ENCODE results near the gene C6orf62. TPM values are rescaled to one million over a fixed set of nuclear protein-coding genes. Genes with fewer than 3 reads are reported as not detected.

C6orf62 gene
- total RNA-seq, 1 donor: 168 TPM

DNA sequence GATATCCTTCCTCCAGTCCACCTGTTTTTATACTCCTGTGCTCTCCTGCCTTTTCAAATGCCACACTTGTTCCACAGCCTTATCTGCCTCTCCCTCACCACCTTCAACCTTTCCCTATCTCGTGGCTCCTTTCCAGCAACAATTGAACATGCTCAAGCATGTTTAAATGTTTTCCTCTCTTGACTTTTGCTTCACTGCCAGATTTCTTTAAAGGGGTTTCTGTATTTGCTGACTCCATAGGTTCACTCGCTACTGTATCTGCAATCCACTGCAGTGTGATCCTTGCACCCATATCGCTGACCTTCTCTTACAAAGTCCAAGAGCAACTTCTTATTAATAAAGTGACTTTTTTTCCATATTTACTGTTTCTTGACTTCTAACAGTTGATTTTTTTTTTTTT is 44.6 kb upstream of the C6orf62 start:
- TF ChIP-seq, protein P1, sequence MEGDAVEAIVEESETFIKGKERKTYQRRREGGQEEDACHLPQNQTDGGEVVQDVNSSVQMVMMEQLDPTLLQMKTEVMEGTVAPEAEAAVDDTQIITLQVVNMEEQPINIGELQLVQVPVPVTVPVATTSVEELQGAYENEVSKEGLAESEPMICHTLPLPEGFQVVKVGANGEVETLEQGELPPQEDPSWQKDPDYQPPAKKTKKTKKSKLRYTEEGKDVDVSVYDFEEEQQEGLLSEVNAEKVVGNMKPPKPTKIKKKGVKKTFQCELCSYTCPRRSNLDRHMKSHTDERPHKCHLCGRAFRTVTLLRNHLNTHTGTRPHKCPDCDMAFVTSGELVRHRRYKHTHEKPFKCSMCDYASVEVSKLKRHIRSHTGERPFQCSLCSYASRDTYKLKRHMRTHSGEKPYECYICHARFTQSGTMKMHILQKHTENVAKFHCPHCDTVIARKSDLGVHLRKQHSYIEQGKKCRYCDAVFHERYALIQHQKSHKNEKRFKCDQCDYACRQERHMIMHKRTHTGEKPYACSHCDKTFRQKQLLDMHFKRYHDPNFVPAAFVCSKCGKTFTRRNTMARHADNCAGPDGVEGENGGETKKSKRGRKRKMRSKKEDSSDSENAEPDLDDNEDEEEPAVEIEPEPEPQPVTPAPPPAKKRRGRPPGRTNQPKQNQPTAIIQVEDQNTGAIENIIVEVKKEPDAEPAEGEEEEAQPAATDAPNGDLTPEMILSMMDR (IDR thresholded peaks at IDR 0.05; ENCODE audit: extremely low read depth, low read depth, low read length): no peak
- Histone ChIP-seq H3K9me3 (ENCODE audit: low read depth, low read length) (no peaks in the 10 kb centered on the region), H3K27me3 (ENCODE audit: insufficient read depth, low read length) (no peaks in the 10 kb centered on the region), H3K36me3 (ENCODE audit: insufficient read depth, low read length) (no peaks in the 10 kb centered on the region), H3K4me1 (ENCODE audit: insufficient read depth, low read length) (no peaks in the 10 kb centered on the region), H4K20me1 (ENCODE audit: insufficient read depth, low read length) (no peaks in the 10 kb centered on the region), H2AFZ (ENCODE audit: low read length) (no peak overlapping the region), H3K4me3 (ENCODE audit: insufficient read depth, low read length) (no peak overlapping the region), H3K79me2 (ENCODE audit: insufficient read depth, low read length) (no peaks in the 10 kb centered on the region), H3K27ac (ENCODE audit: low read depth, low read length) (no peak overlapping the region), H3K4me2 (ENCODE audit: insufficient read depth, low read length) (no peak overlapping the region)
- DNase-seq (ENCODE audit: insufficient read length, low spot score, missing footprints): no peak

- Histone ChIP-seq H3K79me2 (ENCODE audit: insufficient read depth, low read length) (no peaks in the 10 kb centered on the region), H3K9me3 (ENCODE audit: low read depth, low read length) (no peaks in the 10 kb centered on the region), H3K4me3 (ENCODE audit: insufficient read depth, low read length) (no peak overlapping the region), H3K36me3 (ENCODE audit: insufficient read depth, low read length) (no peaks in the 10 kb centered on the region), H3K27ac (ENCODE audit: low read depth, low read length) (no peak overlapping the region), H2AFZ (ENCODE audit: low read length) (no peak overlapping the region), H3K4me1 (ENCODE audit: insufficient read depth, low read length) (no peaks in the 10 kb centered on the region), H3K4me2 (ENCODE audit: insufficient read depth, low read length) (no peak overlapping the region), H3K27me3 (ENCODE audit: insufficient read depth, low read length) (no peaks in the 10 kb centered on the region), H4K20me1 (ENCODE audit: insufficient read depth, low read length) (no peaks in the 10 kb centered on the region)
- TF ChIP-seq, protein P1 (IDR thresholded peaks at IDR 0.05; ENCODE audit: extremely low read depth, low read depth, low read length): no peak
- DNase-seq (ENCODE audit: insufficient read length, low spot score, missing footprints): no peak
Observed at GRCh38 chr6:24761851-24762250, 42.9 kb upstream of the C6orf62 start.

- Histone ChIP-seq H3K4me1 (ENCODE audit: insufficient read depth, low read length) (no peaks in the 10 kb centered on the region), H2AFZ (ENCODE audit: low read length) (no peak overlapping the region), H3K79me2 (ENCODE audit: insufficient read depth, low read length) (no peaks in the 10 kb centered on the region), H4K20me1 (ENCODE audit: insufficient read depth, low read length) (no peaks in the 10 kb centered on the region), H3K9me3 (ENCODE audit: low read depth, low read length) (no peaks in the 10 kb centered on the region), H3K27ac (ENCODE audit: low read depth, low read length) (no peak overlapping the region), H3K4me2 (ENCODE audit: insufficient read depth, low read length) (no peak overlapping the region), H3K27me3 (ENCODE audit: insufficient read depth, low read length) (no peaks in the 10 kb centered on the region), H3K36me3 (ENCODE audit: insufficient read depth, low read length) (no peaks in the 10 kb centered on the region), H3K4me3 (ENCODE audit: insufficient read depth, low read length) (no peak overlapping the region)
- TF ChIP-seq, protein P1 (IDR thresholded peaks at IDR 0.05; ENCODE audit: extremely low read depth, low read depth, low read length): no peak
- no peak for DNase-seq (ENCODE audit: insufficient read length, low spot score, missing footprints)
Observed at GRCh38 chr6:24761193-24761835, 42.4 kb upstream of the C6orf62 start.

DNA sequence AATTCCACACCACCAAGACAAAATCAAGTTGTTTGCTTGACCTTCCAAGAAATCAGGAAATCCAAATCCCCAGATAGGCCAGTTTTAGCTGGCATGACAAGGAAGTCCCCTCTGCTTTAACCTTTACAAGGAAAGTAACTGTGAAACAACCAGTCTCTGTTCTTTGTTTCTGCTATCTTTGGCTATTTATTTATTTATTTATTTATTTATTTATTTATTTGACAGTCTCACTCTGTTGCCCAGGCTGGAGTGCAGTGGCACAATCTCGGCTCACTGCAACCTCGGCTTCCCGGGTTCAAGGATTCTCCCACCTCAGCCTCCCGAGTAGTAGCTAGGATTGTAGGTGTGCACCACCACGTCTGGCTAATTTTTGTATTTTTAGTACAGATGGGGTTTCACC is 41.3 kb upstream of the C6orf62 start:
- TF ChIP-seq, protein P1 (IDR thresholded peaks at IDR 0.05; ENCODE audit: extremely low read depth, low read depth, low read length): no peak
- H3K4me2 ChIP-seq (ENCODE audit: insufficient read depth, low read length): no peak overlapping the region
- no peaks in the 10 kb centered on the region for H3K27me3 ChIP-seq (ENCODE audit: insufficient read depth, low read length)
- no peak overlapping the region for H2AFZ ChIP-seq (ENCODE audit: low read length)
- H3K9me3 ChIP-seq (ENCODE audit: low read depth, low read length): no peaks in the 10 kb centered on the region
- no peaks in the 10 kb centered on the region for H3K79me2 ChIP-seq (ENCODE audit: insufficient read depth, low read length)
- no peaks in the 10 kb centered on the region for H3K36me3 ChIP-seq (ENCODE audit: insufficient read depth, low read length)
- H3K4me3 ChIP-seq (ENCODE audit: insufficient read depth, low read length): no peak overlapping the region
- DNase-seq (ENCODE audit: insufficient read length, low spot score, missing footprints): no peak
- H4K20me1 ChIP-seq (ENCODE audit: insufficient read depth, low read length): no peaks in the 10 kb centered on the region
- H3K27ac ChIP-seq (ENCODE audit: low read depth, low read length): no peak overlapping the region
- no peaks in the 10 kb centered on the region for H3K4me1 ChIP-seq (ENCODE audit: insufficient read depth, low read length)
